ENCODE results near the gene CARD10. TPM values are rescaled to one million over a fixed set of nuclear protein-coding genes. Genes with fewer than 3 reads are reported as not detected.

The CARD10 gene
- polyA plus RNA-seq, 3 donors, result 0.03 TPM; not detected in 2

GRCh38 chr22:37511395-37512104 is 7.7 kb downstream of the CARD10 start:
- TF ChIP-seq CTCF (IDR thresholded peaks at IDR 0.05), result no peak
- H3K4me2 ChIP-seq (replicated peaks; ENCODE audit: extremely low read depth, low read length, poor library complexity, severe bottlenecking), result no peak overlapping the region
- H3K27me3 Mint-ChIP-seq (ENCODE audit: low read depth in 3 of 3), result peaks cover 7 to 21% (median 16%) of the 10 kb centered on the region in 3 donors
- no peaks in the 10 kb centered on the region for H3K79me2 ChIP-seq (ENCODE audit: insufficient read depth, low read length)
- DNase-seq, result no peak
- H2AFZ ChIP-seq (ENCODE audit: insufficient read depth, low read depth, low read length, poor library complexity, severe bottlenecking), result no peak overlapping the region
- H3K27ac ChIP-seq (ENCODE audit: low read depth in 1 of 2, low read length in 2 of 2), result no peak overlapping the region
- no peaks in the 10 kb centered on the region for H3K4me1 Mint-ChIP-seq
- H3K36me3 ChIP-seq (replicated peaks in 1 of 2; ENCODE audit: control insufficient read depth in 1 of 2, insufficient read depth in 2 of 2, low read length in 2 of 2), result no peaks in the 10 kb centered on the region
- H3K4me3 ChIP-seq (replicated peaks in 1 of 3; ENCODE audit: low read depth in 2 of 3, low read length in 3 of 3), result no peak overlapping the region
- no peaks in the 10 kb centered on the region for H3K4me1 ChIP-seq (ENCODE audit: control insufficient read depth in 1 of 2, insufficient read depth in 2 of 2, low read length in 2 of 2)
- no peaks in the 10 kb centered on the region for H3K36me3 Mint-ChIP-seq
- 80% methylated on average over 2 of the region's 6 CpGs for WGBS (ENCODE audit: insufficient coverage)
- H3K27ac Mint-ChIP-seq, result peak overlapping the region in 1 of 7 donors; percentile 32
- H3K27me3 ChIP-seq (ENCODE audit: control insufficient read depth in 2 of 2, insufficient read depth in 2 of 2, low read length in 2 of 2), result peaks cover 0 to under 1% of the 10 kb centered on the region in 2 donors
- H3K4me3 Mint-ChIP-seq, result no peak overlapping the region
- peaks cover 0 to 6% (median 3%) of the 10 kb centered on the region in 7 donors for H3K9me3 Mint-ChIP-seq
- no peaks in the 10 kb centered on the region for H4K20me1 ChIP-seq (ENCODE audit: insufficient read depth, low read length)
- H3K9ac ChIP-seq (ENCODE audit: insufficient read depth, low read length, poor library complexity, severe bottlenecking), result no peak overlapping the region
- intact Hi-C loops (cut with micrococcal nuclease), result no loop called here
- no peaks in the 10 kb centered on the region for H3K9me3 ChIP-seq (replicated peaks in 1 of 2; ENCODE audit: control insufficient read depth in 1 of 2, insufficient read depth in 1 of 2, low read length in 2 of 2)

DNA sequence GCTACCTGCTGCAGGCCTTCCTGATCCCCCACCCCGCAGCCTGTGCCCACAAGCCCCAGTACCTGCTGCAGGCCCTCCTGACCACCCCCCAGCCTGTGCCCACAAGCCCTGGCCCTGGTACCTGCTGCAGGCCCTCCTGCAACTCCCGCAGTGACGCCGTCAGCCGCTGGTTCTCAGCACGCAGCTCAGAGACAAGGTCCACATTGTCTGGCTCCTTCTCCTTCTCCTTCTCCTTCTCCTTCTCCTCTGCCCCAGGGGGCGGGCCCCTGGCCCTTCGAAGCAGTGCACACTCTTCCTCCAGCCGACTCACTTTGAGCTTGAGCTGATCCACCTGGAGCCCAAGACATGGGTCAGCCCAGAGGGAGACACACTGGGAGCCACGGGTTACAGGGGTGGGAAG is 9.1 kb downstream of the CARD10 start:
- peaks cover 2 to 20% (median 13%) of the 10 kb centered on the region in 3 donors for H3K27me3 Mint-ChIP-seq (ENCODE audit: low read depth in 3 of 3)
- H3K27me3 ChIP-seq (ENCODE audit: control insufficient read depth in 2 of 2, insufficient read depth in 2 of 2, low read length in 2 of 2), result no peaks in the 10 kb centered on the region
- no peaks in the 10 kb centered on the region for H3K9me3 Mint-ChIP-seq
- no peaks in the 10 kb centered on the region for H3K79me2 ChIP-seq (ENCODE audit: insufficient read depth, low read length)
- H3K9ac ChIP-seq (ENCODE audit: insufficient read depth, low read length, poor library complexity, severe bottlenecking), result no peak overlapping the region
- H3K4me1 ChIP-seq (ENCODE audit: control insufficient read depth in 1 of 2, insufficient read depth in 2 of 2, low read length in 2 of 2), result no peaks in the 10 kb centered on the region
- TF ChIP-seq CTCF (IDR thresholded peaks at IDR 0.05), result no peak
- no peak overlapping the region for H2AFZ ChIP-seq (ENCODE audit: insufficient read depth, low read depth, low read length, poor library complexity, severe bottlenecking)
- DNase-seq, result no peak
- H3K4me3 ChIP-seq (replicated peaks in 1 of 3; ENCODE audit: low read depth in 2 of 3, low read length in 3 of 3), result no peak overlapping the region
- no peaks in the 10 kb centered on the region for H3K36me3 Mint-ChIP-seq
- H3K4me2 ChIP-seq (replicated peaks; ENCODE audit: extremely low read depth, low read length, poor library complexity, severe bottlenecking), result no peak overlapping the region
- H3K4me3 Mint-ChIP-seq, result no peak overlapping the region
- no peaks in the 10 kb centered on the region for H3K36me3 ChIP-seq (replicated peaks in 1 of 2; ENCODE audit: control insufficient read depth in 1 of 2, insufficient read depth in 2 of 2, low read length in 2 of 2)
- no peaks in the 10 kb centered on the region for H4K20me1 ChIP-seq (ENCODE audit: insufficient read depth, low read length)
- WGBS (ENCODE audit: insufficient coverage), result 93% methylated on average over 8 of the region's 10 CpGs
- no peak overlapping the region for H3K27ac ChIP-seq (ENCODE audit: low read depth in 1 of 2, low read length in 2 of 2)
- H3K4me1 Mint-ChIP-seq, result no peaks in the 10 kb centered on the region
- H3K9me3 ChIP-seq (replicated peaks in 1 of 2; ENCODE audit: control insufficient read depth in 1 of 2, insufficient read depth in 1 of 2, low read length in 2 of 2), result no peaks in the 10 kb centered on the region
- H3K27ac Mint-ChIP-seq, result no peak overlapping the region
- intact Hi-C loops (cut with micrococcal nuclease), result no loop called here
